PFSK-1 (cell line): Measurements from ENCODE around the gene MX2. TPM values are rescaled to one million over a fixed set of nuclear protein-coding genes. Genes with fewer than 3 reads are reported as not detected.

Source experiments
- FOXP2 ChIP-seq: optimal IDR thresholded peaks from 2 replicates; pipeline ENCODE3; 2011; ENCODE audit warnings: borderline replicate concordance, control low read depth, inconsistent platforms; ENCODE audit not compliant: insufficient read depth; ENCODE audit errors: extremely low read length, extremely low read depth
- POLR2AphosphoS5 ChIP-seq: IDR thresholded peaks from 2 replicates; pipeline ENCODE4 v1.6.1; 2012; ENCODE audit warnings: low read depth, mild to moderate bottlenecking, control low read depth, low read length, moderate library complexity
- SIN3A ChIP-seq: IDR thresholded peaks from 2 replicates; pipeline ENCODE4 v1.6.1; 2012; ENCODE audit warnings: mild to moderate bottlenecking, low read length, moderate library complexity, borderline replicate concordance; ENCODE audit not compliant: insufficient read depth
- TAF1 ChIP-seq: IDR thresholded peaks from 2 replicates; pipeline ENCODE4 v1.6.1; 2012; ENCODE audit warnings: low read length, control low read depth, borderline replicate concordance; ENCODE audit not compliant: insufficient read depth
- polyA plus RNA-seq: library from polyadenylated mRNA; unstranded; fragments of >200 nt; gene quantifications from one replicate; pipeline ENCODE4 v1.2.1, GENCODE V29; 2012; ENCODE audit warnings: low read depth, missing spikeins; ENCODE audit not compliant: insufficient read length
- TF ChIP-seq, protein P1 (sequence below), 2 experiments: IDR thresholded peaks; 2 replicates each; pipeline versions ENCODE4 v1.6.1 to v1.8.0; 2011 to 2012; ENCODE audit warnings: low read depth in 2 of 2, low read length in 2 of 2, control low read depth in 1 of 2, inconsistent platforms in 1 of 2, mild to moderate bottlenecking in 1 of 2, moderate library complexity in 1 of 2; ENCODE audit not compliant: insufficient read depth in 1 of 2

Gene MX2, protein sequence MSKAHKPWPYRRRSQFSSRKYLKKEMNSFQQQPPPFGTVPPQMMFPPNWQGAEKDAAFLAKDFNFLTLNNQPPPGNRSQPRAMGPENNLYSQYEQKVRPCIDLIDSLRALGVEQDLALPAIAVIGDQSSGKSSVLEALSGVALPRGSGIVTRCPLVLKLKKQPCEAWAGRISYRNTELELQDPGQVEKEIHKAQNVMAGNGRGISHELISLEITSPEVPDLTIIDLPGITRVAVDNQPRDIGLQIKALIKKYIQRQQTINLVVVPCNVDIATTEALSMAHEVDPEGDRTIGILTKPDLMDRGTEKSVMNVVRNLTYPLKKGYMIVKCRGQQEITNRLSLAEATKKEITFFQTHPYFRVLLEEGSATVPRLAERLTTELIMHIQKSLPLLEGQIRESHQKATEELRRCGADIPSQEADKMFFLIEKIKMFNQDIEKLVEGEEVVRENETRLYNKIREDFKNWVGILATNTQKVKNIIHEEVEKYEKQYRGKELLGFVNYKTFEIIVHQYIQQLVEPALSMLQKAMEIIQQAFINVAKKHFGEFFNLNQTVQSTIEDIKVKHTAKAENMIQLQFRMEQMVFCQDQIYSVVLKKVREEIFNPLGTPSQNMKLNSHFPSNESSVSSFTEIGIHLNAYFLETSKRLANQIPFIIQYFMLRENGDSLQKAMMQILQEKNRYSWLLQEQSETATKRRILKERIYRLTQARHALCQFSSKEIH
- not detected for polyA plus RNA-seq

DNA sequence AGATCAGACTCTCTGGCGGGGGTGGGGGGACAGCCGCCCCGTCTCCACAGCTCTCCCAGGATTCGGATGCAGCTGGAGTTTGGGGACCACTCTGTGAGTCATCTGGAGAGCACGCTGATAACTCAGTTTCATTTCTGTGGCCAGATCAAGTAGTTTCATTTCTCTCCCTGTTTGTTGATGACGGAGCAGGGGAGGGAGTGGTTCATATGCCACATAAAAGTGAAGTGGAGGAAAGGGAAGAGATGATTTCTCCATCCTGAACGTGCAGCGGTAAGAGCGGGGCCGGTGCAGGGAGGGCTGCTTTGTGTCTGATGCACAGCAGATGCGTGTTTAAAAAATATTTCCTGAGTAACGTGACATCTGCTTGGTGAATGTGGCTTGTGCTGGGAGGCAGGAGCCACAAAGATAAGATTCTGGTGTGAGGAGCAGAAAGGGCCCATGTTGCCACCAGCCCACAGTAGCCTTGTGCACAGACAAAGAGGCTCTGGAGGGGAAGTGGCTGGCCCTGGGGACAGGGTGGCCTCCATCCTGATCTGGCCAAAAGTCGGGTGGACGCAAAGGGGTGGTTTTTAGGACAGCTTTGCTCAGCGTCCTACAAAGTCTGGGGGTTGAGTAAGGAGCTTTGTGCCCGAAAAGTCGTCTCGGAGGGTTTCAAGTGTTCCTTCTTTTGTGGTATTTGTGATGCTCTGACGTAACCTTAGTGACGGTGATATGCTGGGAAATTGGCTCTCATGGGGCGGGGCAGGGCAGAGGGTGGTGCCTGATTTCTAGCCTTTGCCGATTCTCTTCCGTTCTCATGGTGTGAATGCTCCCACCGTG lies at the start of gene MX2:
Gene MX2, plus strand, starts transcription at position 242 of the 819 bp plus-strand sequence. CDS start 14,880 bp downstream, outside the sequence.
- TF ChIP-seq TAF1 (no peak), SIN3A (no peak), POLR2AphosphoS5 (no peak), FOXP2 (no peak)
- TF ChIP-seq, protein P1, sequence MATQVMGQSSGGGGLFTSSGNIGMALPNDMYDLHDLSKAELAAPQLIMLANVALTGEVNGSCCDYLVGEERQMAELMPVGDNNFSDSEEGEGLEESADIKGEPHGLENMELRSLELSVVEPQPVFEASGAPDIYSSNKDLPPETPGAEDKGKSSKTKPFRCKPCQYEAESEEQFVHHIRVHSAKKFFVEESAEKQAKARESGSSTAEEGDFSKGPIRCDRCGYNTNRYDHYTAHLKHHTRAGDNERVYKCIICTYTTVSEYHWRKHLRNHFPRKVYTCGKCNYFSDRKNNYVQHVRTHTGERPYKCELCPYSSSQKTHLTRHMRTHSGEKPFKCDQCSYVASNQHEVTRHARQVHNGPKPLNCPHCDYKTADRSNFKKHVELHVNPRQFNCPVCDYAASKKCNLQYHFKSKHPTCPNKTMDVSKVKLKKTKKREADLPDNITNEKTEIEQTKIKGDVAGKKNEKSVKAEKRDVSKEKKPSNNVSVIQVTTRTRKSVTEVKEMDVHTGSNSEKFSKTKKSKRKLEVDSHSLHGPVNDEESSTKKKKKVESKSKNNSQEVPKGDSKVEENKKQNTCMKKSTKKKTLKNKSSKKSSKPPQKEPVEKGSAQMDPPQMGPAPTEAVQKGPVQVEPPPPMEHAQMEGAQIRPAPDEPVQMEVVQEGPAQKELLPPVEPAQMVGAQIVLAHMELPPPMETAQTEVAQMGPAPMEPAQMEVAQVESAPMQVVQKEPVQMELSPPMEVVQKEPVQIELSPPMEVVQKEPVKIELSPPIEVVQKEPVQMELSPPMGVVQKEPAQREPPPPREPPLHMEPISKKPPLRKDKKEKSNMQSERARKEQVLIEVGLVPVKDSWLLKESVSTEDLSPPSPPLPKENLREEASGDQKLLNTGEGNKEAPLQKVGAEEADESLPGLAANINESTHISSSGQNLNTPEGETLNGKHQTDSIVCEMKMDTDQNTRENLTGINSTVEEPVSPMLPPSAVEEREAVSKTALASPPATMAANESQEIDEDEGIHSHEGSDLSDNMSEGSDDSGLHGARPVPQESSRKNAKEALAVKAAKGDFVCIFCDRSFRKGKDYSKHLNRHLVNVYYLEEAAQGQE (IDR thresholded peaks at IDR 0.05; ENCODE audit: insufficient read depth in 1 of 2, low read depth in 2 of 2, low read length in 2 of 2): no peak

DNA sequence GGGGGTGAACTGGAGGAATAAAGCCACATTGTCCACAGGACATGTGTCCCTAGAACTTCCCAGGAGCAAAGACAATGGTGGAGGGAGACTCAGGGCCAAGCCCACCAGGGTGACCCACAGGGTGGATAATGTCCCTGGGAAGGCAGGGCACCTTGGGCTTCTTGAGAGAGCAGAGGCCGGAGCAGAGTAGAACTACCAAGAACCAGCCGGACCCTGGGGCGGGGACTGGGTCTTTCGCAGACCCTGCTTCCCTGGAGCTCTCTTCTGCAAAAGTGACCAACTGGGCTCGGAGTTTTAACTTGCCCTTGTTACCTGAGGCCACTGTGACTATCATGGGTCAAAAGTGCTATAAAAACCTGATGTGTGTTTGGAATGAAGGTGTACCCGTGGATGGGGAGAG lies 46.1 kb upstream of the MX2 start:
- no peak for TF ChIP-seq SIN3A
- TF ChIP-seq TAF1: no peak
- no peak for TF ChIP-seq FOXP2
- TF ChIP-seq, protein P1 (IDR thresholded peaks at IDR 0.05; ENCODE audit: insufficient read depth in 1 of 2, low read depth in 2 of 2, low read length in 2 of 2): no peak
- TF ChIP-seq POLR2AphosphoS5: no peak

DNA sequence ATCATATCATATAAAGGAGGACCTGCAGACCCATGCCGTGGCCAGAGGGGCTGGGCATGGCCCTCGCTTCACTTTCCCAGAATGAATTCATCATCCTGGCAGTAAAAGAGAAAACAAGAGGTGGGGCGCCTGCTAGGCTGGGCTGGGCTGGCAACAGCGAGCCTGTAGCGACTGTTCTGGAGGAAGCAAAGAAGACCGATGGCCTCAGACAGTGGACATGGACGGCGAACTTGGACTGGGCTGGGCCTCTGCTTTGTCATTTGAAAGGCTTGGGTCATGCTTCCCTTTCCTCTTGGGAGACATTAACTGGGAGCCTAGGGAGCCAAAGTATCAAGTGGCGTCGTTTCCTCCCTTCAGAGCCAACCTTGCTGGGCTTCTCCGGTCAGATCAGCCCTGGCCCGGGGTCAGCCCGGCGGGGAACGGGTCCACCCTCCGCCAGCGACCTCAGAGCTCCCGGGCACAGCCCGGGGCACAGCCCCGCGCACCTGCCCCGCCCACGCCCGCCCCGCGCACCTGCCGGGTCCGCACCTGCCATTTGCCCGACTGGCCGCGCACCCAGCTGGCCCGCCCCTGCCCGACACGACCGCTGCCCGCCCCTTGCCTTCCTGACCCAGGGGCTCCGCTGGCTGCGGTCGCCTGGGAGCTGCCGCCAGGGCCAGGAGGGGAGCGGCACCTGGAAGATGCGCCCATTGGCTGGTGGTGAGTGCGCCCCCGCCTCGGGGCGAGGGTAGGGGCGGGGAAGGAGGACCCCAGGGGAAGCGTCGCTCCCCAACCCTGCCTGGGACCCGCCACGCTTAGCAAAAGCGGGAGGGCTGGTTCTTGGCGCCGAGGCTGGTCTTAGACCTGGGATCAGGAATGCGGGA lies 45.4 kb upstream of the MX2 start, which contains the start of gene FAM3B:
Gene FAM3B, plus strand, starts transcription at position 602 of the 863 bp plus-strand sequence. Its CDS starts 79 bp downstream, at position 681.
- TF ChIP-seq, protein P1 (IDR thresholded peaks at IDR 0.05; ENCODE audit: insufficient read depth in 1 of 2, low read depth in 2 of 2, low read length in 2 of 2): no peak
- TF ChIP-seq FOXP2: no peak
- no peak for TF ChIP-seq TAF1
- no peak for TF ChIP-seq POLR2AphosphoS5
- no peak for TF ChIP-seq SIN3A

DNA sequence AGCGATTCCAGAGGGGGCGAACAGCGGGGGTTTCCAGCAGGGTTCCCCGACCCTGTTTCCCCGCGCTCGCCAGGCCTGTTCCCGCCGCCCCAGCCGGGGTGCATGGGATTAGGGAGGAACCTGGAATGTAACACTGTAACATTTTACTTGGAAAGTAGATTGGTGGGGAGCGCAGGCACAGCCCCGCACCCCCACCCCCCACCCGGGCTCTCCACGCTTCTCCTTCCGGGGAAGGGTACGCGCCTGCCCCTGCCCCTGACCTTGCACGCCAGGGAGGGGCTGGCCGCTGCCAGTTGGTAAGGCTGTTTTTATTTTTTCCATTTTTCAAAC lies 44.8 kb upstream of the MX2 start:
- TF ChIP-seq FOXP2 (no peak), TAF1 (no peak), SIN3A (no peak), POLR2AphosphoS5 (no peak)
- TF ChIP-seq, protein P1 (IDR thresholded peaks at IDR 0.05; ENCODE audit: insufficient read depth in 1 of 2, low read depth in 2 of 2, low read length in 2 of 2): no peak
